Breast epithelium (tissue), 3 donors: ENCODE results near the gene HS6ST3.

Experiments used
- POLR2AphosphoS5 ChIP-seq, 3 donors: sonication (generic); formaldehyde crosslinking; IDR thresholded peaks; one replicate each; pipeline ENCODE4 v1.6.1; 2017; ENCODE audit warnings: antibody characterized with exemption in 3 of 3
- TF ChIP-seq, protein P1 (sequence below), 3 donors: fragments of 450-650 bp; IDR thresholded peaks; one replicate each; pipeline ENCODE4 v1.5.1; 2016 to 2017; ENCODE audit warnings: antibody characterized with exemption in 3 of 3, mild to moderate bottlenecking in 3 of 3, moderate library complexity in 3 of 3

DNA sequence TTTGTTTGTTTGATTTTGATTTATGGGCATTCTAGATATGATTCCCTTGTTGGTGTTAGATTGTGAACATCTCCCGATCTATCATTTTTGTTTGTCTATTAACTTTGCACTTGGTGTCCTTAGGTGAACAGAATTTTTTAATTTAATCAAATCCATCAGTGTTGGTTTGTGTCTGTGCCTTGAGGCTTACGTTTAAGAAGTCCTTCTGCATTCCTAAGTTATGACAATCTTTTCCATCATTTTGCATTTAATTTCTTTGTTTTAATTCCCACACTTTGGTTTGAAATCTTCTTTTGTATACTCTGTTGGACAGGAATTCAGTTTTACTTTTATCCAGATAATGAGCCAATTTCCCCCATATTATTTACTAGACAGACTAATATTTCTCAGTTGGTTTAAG, 421.7 kb downstream of the HS6ST3 start:
- TF ChIP-seq, protein P1, sequence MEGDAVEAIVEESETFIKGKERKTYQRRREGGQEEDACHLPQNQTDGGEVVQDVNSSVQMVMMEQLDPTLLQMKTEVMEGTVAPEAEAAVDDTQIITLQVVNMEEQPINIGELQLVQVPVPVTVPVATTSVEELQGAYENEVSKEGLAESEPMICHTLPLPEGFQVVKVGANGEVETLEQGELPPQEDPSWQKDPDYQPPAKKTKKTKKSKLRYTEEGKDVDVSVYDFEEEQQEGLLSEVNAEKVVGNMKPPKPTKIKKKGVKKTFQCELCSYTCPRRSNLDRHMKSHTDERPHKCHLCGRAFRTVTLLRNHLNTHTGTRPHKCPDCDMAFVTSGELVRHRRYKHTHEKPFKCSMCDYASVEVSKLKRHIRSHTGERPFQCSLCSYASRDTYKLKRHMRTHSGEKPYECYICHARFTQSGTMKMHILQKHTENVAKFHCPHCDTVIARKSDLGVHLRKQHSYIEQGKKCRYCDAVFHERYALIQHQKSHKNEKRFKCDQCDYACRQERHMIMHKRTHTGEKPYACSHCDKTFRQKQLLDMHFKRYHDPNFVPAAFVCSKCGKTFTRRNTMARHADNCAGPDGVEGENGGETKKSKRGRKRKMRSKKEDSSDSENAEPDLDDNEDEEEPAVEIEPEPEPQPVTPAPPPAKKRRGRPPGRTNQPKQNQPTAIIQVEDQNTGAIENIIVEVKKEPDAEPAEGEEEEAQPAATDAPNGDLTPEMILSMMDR (IDR thresholded peaks at IDR 0.05): no peak
- no peak for TF ChIP-seq POLR2AphosphoS5 (IDR thresholded peaks at IDR 0.05)
